ENCODE results near the gene IFIT1.

Gene IFIT1

DNA sequence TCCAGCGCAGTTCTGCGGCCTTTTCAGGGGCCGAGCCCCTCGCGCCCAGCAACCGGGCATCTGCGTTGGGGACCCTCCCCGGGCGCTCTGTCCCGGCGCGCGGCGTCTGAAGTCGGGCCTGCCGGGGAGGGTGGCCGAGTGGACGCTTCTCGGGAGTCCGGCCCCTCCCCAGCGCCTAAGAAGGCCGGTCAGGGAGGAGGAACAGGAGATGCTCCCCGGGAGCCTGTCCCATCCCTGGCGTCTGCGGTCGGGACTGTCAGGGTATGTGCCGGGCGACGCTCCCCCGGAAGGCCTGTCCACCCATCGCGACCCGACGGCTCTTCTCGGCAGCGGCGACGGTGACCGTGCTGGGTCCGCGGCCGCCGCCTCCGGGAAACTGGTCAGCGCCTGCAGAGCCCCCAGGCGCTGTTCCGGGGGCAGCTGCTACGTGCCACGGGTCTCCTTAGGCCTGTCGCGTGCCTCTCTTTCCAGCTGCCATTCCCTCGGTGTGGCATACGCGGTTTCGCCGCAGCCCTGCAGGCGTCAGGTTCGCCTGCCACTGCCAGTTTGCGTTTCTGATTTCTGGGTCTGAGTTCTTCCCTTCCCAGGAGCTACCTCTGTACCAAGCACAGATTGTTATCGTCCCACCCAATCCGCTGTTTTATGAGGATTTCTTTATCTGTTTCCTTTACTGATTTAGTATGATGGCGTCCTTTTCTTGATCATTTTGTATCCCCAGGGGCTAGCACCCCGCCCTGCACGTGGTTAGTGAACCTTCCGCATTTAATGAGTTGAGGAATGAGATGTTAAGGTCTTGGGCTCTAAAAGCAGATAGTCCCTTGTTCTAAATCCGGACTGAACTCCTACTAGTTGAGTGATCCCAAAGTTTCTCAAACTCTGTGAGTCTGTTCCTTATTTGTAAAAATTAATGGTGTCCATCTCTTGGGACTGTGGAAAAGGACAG is 22.7 kb downstream of the IFIT1 start:
- TF ChIP-seq, protein P1, sequence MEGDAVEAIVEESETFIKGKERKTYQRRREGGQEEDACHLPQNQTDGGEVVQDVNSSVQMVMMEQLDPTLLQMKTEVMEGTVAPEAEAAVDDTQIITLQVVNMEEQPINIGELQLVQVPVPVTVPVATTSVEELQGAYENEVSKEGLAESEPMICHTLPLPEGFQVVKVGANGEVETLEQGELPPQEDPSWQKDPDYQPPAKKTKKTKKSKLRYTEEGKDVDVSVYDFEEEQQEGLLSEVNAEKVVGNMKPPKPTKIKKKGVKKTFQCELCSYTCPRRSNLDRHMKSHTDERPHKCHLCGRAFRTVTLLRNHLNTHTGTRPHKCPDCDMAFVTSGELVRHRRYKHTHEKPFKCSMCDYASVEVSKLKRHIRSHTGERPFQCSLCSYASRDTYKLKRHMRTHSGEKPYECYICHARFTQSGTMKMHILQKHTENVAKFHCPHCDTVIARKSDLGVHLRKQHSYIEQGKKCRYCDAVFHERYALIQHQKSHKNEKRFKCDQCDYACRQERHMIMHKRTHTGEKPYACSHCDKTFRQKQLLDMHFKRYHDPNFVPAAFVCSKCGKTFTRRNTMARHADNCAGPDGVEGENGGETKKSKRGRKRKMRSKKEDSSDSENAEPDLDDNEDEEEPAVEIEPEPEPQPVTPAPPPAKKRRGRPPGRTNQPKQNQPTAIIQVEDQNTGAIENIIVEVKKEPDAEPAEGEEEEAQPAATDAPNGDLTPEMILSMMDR (IDR thresholded peaks at IDR 0.05; ENCODE audit: low read depth, low read length) = no peak
- peak overlapping the region; percentile 80 for H3K4me3 ChIP-seq (ENCODE audit: low read depth, low read length)

GRCh38 chr10:89416465-89416864 is 24.0 kb downstream of the IFIT1 start:
- H3K4me3 ChIP-seq (ENCODE audit: low read depth, low read length) = no peak overlapping the region
- TF ChIP-seq, protein P1 (IDR thresholded peaks at IDR 0.05; ENCODE audit: low read depth, low read length) = no peak

- no peak overlapping the region for H3K4me3 ChIP-seq (ENCODE audit: low read depth, low read length)
- TF ChIP-seq, protein P1 (IDR thresholded peaks at IDR 0.05; ENCODE audit: low read depth, low read length) = peak; percentile 21
These were observed 27.1 kb downstream of the IFIT1 start for GRCh38 chr10:89419548-89419947.

DNA sequence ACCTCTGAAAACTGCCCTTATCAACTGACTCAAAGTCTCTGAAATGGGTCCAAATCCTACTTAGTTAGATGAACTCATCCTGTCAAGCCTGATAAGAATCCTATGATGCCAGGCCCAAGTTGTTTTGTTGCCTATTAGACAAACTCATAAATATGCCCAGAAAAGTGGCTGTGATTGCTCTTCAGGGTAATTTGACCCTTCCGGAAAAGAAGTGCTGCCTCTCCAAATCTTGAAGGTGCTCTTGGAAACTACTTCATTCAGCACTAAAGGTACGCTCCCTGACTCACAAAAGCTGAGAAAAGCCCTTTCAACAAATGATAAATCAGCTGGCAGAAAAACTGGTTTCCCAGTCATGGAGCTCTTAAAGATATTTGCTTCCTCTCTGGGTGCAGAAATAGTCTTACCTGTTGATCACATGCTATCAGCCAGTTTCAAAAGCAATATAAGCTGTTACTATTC is 28.6 kb downstream of the IFIT1 start:
- H3K4me3 ChIP-seq (ENCODE audit: low read depth, low read length) = no peak overlapping the region
- TF ChIP-seq, protein P1 (IDR thresholded peaks at IDR 0.05; ENCODE audit: low read depth, low read length) = no peak

GRCh38 chr10:89425000-89425399 is 32.6 kb downstream of the IFIT1 start:
- no peak overlapping the region for H3K4me3 ChIP-seq (ENCODE audit: low read depth, low read length)
- TF ChIP-seq, protein P1 (IDR thresholded peaks at IDR 0.05; ENCODE audit: low read depth, low read length) = no peak

DNA sequence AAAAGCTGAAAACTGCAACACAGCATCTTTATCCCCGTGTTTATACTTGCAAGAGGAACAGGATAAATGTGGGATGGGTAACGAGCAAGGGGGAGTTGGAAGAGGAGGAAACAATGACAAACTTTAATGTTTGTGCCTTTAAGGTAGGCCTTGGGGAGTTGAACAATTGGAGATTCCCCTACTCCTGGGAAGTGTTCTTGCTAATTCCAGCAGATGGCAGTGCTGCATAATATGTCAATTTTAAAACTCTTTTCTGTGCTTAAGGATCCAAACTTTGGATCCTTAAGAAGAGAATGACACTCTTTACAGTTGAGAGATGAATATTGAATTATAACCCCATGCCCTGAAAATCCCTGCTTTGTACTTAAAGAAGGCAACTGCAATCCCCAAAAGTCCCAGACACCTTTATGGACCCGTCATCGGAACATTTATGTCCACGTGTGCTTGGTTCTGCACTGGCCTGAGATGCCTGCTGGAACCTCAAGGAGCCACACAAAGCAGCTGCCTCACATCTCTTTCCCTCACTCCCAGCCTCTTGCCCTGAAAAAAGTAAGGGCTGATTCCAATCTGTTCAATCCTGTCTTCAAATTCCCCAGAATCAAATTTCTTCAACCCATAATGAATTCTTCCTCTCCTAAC is 33.9 kb downstream of the IFIT1 start:
- TF ChIP-seq, protein P1 (IDR thresholded peaks at IDR 0.05; ENCODE audit: low read depth, low read length) = peak; percentile 54

DNA sequence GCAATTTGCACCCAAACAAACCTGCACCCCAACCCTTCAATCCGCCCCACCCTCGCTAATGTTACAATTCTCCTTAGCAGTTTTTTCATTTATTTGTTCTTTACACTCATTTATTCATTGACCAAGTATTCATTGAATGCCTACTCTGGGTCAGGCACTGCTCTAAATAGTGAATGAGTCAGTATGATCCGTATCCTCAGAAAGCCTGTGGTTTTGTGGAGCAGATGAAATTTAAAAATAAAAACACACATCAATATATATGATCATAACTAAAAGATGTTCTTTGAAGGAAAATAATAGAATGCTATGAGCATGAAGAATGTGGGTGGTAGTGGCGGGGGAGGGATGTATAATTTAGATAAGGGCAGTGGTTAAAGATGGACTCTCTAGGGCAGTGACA is 35.2 kb downstream of the IFIT1 start:
- TF ChIP-seq, protein P1 (IDR thresholded peaks at IDR 0.05; ENCODE audit: low read depth, low read length) = no peak
- H3K4me3 ChIP-seq (ENCODE audit: low read depth, low read length) = no peak overlapping the region

More for the DNA sequence above, 33.9 kb downstream of the IFIT1 start:
- no peak overlapping the region for H3K4me3 ChIP-seq (ENCODE audit: low read depth, low read length)

Measured in WI38 (cell line).